Activated gamma-delta T cell (primary cell): Measurements from ENCODE around the gene KLRC3.
"Not testable (repeated sequence)": the region's sequence is repeated elsewhere in the genome, so short reads cannot be mapped to it uniquely, and the experiment has no call there.

Experiments
- DNase-seq: peaks from one replicate; lab custom pipeline; 2025; lab: John Stamatoyannopoulos, UW

KLRC3 gene

DNA sequence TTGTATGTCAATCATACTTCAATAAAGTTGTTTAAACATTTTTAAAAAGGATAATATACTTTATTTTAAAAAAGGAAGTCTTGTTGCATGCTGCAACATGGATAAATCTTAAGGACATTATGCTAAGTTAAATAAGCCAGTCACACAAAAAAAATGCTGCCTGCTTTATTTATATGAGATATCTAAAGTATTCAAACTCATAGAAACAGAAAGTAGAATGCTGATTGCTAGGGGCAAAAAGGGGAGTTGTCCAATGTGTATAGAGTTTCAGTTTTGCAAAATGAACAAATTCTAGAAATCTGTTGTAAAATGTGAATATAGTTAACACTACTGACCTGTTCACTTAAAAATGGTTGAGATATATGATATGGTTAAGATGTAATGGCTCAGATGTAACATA lies 19.6 kb downstream of the KLRC3 start:
- no peak for DNase-seq

GRCh38 chr12:10398168-10398567 lies 22.2 kb downstream of the KLRC3 start:
- no peak for DNase-seq

DNA sequence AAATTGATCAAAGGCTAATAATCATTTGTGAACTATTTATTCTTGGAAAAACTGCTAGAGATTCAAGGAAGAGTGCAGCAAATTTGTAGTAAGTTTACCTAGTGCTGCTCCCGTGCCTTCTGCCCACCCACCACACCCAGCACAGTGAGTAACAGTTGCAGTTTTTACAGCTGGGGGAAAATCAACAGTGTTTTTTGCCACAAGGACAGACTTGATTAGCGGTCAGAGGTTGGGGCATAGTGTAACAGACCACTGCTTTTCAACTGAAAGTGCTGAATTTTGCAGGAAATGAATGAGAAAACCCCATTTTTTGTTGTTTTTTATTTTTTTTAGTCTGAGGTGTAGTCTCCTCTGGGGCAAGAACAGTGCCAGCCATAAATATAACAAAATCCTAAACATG lies 23.1 kb downstream of the KLRC3 start:
- no peak for DNase-seq

DNA sequence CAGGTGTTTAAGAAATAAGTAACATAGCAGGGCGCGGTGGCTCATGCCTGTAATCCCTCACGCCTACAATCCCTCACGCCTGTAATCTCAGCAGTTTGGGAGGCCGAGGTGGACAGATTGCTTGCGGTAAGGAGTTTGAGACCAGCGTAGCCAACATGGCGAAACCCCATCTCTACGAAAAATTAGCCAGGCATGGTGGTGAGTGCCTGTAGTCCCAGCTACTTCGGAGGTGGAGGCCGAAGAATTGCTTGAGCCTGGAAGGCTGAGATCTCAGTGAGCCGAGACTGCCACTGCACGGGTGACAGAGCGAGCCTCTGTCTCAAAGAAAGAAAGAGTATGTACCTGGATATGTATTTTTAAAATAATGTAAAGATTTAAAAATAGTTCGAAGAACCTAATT lies 24.2 kb downstream of the KLRC3 start:
- not testable (repeated sequence) for DNase-seq

DNA sequence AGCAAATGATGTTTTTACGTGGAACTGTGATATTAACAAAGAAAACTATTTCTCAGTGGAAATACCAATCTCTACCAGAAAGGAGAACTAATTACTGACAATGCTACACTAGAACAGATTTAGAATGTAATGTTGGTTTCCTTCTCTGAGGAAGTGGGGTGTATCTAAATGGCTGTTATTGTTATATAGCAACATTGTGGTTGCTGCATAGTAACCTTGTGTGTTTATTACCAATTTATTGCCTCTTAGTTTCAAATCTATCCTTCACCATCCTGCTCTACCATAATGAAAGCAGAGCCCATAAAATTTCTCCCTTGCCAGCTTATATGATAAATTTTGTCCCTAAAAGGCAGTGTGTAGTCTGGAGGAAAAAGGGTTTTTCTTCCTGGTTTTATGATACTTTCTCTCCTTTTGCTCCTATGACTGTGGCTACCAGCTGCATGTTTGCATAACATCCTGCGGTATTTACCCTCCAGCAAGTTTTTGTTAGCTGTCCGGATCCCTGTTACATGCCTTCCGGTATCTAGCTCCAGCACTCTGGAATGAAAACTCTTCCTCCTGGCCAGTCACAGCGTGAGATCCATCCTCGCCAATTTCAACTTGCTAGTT lies 24.9 kb downstream of the KLRC3 start:
- no peak for DNase-seq

DNA sequence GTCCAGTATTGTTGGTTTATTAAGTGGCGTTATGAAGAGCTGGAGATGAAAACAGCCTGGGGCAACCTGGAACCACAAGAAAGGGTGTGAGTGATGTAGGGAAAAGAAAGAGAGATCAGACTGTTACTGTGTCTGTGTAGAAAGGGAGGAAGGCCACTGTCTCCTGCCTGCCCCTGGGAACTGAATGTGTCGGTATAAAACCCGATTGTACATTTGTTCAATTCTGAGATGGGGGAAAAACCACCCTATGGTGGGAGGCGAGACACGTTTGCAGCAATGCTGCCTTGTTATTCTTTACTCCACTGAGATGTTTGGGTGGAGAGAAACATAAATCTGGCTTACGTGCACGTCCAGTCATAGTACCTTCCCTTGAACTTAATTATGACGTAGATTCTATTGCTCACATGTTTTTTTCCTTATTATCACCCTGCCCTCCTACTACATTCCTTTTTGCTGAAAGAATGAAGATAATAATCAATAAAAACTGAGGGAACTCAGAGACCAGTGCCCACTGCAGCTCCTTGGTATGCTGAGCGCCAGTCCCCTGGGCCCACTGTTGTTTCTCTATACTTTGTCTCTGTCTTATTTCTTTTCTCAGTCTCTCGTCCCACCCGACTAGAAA lies 25.8 kb downstream of the KLRC3 start:
- DNase-seq: not testable (repeated sequence)

DNA sequence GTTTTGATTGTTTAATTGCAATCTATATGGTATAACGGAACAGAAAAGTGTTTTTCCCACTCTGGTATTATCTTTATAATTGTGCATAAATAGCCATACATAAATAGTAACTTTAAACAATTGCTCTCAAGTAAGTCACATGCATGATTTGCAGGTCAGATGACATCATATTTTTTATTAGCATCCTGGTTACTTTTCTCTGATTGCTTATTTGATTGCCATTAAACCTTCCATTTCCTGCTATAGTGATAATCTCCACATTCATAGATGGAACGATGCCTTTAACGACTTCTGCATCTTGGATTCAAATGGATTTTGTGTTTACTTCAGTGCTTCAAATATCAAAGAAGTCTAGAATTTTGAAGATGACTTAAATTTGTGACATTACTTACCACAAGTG lies 27.1 kb downstream of the KLRC3 start:
- DNase-seq: no peak

DNA sequence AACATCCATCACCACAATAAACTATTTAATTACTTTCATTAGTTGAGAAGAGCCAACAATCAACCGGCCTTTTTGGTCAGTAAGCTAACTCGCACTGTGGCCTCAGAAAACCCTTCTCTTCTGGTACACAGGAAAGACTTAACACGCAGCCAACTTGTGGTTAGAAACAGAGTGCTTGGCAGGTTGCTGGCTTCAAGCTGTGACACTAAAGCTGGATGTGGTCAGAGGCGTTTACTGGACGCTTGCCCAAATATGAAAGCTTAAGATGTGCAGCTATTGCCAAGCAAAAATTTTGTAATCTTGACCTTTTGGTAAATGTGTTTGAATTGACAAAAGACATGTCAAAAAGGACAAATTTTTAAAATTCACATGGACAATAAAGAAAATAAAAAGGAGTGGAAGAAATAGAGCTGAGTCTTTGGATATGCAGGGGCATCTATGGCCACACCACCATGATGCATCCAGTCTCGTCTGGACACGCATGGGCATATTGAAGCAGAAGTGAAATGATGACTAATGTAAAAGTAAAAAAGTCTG lies 27.9 kb downstream of the KLRC3 start:
- no peak for DNase-seq

DNA sequence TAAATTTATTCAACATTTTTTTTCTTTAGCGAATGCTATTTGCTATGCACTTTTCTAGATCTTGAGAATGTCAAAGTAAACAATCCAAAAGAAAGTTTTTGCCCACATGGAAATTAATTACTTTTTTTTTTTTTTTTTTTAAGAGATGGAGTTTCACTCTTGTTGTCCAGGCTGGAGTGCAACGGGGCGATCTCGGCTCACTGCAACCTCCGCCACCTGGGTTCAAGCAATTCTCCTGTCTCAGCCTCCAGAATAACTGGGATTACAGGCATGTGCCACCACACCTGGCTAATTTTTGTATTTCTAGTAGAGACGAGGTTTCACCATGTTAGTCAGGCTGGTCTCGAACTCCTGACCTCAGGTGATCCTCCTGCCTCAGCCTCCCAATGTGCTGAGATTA lies 29.4 kb downstream of the KLRC3 start:
- DNase-seq: not testable (repeated sequence)

GRCh38 chr12:10389904-10390303 lies 30.5 kb downstream of the KLRC3 start, which contains the start of gene KLRK1:
KLRK1 (minus strand) TSS chr12:10390041; CDS start chr12:10388810, 1,231 bp downstream.
- DNase-seq: no peak

DNA sequence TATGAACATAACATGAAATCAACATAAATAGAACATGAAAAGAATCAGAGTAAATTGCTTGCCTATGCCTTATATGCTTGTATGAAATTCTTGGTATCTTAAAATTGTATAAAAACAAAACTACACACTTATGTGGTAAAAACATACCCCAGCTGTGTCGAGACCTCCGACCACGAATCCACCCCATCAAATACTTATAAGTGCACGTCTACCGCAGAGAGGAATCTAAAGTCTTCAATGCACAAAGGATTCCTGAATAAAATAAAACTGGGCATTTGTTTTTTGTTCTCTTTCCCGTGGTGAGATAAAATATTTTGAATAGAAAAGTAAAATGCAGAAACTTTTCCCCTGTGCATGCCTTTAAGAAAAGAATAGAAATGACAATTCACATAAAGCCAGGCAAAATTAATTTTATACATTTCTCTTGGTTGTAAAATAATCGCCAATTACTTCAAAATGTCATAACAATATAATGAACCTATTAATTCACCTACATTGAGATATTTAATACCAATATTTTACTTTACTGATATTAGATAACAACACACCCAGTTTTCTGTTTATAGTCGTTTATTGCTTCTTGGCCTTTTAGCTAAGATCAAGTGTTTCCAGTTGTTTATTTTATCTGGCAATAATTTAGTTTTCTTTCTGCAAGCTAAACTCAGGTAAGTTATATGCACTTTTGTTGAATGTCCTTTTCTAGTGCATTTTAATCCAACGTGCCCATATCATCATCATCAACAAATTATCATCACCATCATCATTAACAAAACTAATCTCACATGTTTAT lies 31.6 kb downstream of the KLRC3 start:
- no peak for DNase-seq

DNA sequence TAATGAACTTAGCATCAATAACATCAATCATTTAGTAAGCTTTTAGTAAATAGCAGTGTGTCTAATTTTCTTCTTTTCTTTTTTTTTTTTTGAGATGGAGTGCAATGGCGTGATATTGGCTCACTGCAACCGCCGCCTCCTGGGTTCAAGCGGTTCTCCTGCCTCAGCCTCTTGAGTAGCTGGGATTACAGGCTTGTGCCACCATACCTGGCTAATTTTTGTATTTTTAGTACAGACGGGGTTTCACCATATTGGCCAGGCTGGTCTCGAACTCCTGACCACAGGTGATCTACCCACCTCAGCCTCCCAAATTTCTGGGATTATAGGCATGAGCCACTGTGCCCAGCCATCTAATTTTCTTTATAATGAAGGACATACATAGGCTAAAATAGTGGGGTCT lies 32.9 kb downstream of the KLRC3 start:
- not testable (repeated sequence) for DNase-seq

- no peak for DNase-seq
These were observed 33.5 kb downstream of the KLRC3 start for GRCh38 chr12:10386857-10387256.

DNA sequence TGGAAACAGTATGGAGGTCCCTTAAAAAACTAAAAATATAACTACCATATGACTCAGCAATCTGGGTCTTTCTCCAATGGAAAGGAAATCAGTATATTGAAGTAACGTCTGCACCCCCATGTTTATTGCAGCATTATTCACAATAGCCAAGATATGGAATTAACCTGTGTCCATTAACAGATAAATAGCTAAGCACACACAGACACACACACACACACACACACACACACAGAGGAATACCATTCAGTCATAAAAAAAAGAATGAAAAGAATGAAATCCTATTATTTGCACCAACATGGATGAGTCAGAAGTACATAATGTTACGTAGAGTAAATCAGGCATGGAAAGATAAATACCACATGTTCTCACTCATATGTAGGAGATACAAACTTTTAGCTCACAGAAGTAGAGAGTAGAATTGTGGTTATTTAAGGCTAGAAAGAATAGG lies 35.2 kb downstream of the KLRC3 start:
- no peak for DNase-seq

DNA sequence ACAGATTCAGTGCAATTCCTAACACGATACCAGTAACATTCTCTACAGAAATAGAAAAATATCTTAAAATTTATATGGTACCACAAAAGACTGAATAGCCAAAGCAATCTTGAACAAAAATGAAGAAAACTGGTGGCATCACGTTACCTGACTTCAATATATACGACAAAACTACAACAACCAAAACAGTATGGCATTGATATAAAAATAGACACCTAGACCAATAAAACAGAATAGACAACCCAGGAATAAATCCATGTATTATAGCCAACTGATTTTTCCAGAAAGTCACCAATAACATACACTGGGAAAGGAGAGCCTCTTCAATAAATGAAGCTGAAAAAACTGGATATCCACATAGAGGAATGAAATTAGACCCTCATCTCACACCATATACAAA lies 36.2 kb downstream of the KLRC3 start:
- DNase-seq: no peak

DNA sequence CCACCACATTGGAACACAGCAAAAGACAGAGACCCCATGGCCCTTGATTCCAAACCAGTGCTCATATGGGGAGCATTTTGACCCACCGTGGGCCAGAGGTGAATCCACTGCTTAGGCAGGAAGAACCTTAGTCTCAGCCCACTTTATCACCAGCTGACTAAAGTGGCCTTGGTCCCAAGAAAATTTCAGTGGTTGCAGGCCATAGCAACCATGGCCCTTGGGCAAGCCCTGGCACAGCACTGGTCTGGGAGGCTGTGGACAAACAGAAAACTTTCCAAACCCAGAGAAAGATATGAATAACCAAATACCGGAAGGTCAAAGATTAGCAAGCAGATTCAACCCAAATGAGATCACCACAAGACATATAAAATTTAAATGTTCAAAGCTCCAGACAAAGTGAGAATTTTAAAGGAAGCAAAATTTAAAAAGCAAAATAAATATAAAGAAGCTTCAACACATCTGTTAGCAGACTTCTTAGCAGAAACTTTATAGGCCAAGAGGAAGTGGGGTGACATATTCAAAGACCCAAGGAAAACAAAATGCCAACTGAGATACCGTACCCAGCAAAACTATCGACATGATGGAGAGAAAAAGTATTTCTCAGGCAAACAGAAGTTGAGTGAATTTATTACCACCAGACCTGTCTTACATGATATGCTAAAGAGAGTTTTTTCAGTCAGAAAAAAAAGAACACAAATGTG lies 38.3 kb downstream of the KLRC3 start:
- DNase-seq: no peak

GRCh38 chr12:10378737-10379136 lies 41.7 kb downstream of the KLRC3 start:
- not testable (repeated sequence) for DNase-seq

DNA sequence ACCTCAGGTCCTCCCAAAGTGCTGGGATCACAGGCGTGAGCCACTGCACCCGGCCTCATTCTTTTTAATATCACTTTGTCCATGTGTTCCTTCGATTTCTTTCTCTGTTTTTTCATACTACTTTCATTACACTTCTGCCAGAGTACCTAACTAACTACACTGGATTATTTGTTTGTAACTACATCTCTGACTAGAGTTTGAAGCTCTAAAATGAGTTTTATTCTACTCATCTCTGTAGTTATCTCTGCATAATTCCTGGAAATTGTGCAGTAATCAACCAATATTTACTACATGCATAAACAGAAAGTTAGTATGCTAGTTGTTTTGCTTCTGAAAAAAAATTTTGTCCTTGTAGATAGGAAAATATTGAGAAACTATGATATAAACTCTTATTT lies 45.8 kb downstream of the KLRC3 start:
- DNase-seq: no peak

GRCh38 chr12:10372559-10372958 lies 47.8 kb downstream of the KLRC3 start:
- DNase-seq: no peak

GRCh38 chr12:10371893-10372535 lies 48.4 kb downstream of the KLRC3 start:
- DNase-seq: not testable (repeated sequence)

DNA sequence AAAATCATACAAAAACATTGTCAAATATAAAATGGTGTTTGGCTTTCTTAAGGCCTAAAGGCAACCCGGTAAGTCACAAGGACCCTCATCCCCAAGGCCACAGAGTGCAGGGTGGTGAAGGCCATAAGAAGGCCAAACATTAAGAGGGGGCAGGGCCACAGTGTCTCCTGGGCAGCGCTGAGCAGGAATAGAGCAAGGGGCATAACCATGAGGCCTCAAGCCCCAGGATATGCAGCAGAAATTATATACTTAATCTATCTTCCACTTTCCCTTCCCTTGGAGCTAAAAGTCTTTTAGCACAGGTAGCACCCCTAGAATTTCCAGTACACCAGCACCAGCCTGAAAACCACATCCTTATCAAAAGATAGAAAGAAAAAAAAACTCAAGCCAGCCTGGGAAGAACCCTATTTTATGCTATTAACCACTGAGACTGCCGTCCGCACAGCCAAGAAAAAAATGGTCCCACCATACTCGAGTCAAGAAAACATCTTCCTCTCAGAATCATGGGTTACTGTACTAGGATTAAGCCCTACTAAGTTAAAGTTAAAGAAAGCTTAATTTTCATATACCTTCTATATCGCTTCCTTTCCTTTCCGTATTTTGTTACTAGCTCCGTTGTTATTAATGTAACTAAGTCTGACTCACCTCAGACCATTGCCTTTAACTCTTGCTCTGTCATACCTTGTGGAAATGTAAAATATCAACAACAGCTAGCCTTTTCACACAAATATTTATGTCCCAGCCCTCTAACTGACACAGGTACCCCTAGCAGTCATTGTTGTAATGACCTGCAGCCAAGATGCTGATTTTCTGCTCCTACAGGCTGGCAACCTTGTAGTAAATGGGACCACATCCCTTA lies 50.6 kb downstream of the KLRC3 start:
- DNase-seq: no peak
